Psoas muscle (tissue), 8 donors: ENCODE measurements around the gene CD19. TPM values are rescaled to one million over a fixed set of nuclear protein-coding genes. Genes with fewer than 3 reads are reported as not detected.

Source experiments
- ATAC-seq, 4 donors: fragments of 200-7000 bp; cut with Tn5 transposase; one replicate each; pipeline ENCODE4 v1.9.1; 2020; ENCODE audit warnings: moderate library complexity in 3 of 4, mild to moderate bottlenecking in 2 of 4
- DNase-seq, 2 donors: peaks; one replicate each; pipeline ENCODE4 v3.0.0-alpha.2; 2020
- H3K27ac ChIP-seq: fragments of 200-600 bp; one replicate; pipeline ENCODE4 v1.8.0; 2022
- H3K27me3 ChIP-seq, 3 donors: fragments of 200-600 bp in 1 of 3; one replicate each; pipeline versions ENCODE4 v1.6.1 to v1.8.0; 2013 to 2022; ENCODE audit warnings: low read length in 2 of 3, mild to moderate bottlenecking in 2 of 3, moderate library complexity in 1 of 3; ENCODE audit not compliant: insufficient read depth in 3 of 3
- H3K36me3 ChIP-seq, 2 donors: fragments of 200-600 bp in 1 of 2; one replicate each; pipeline versions ENCODE4 v1.6.1 to v1.8.0; 2013 to 2022; ENCODE audit warnings: low read depth in 1 of 2, mild to moderate bottlenecking in 1 of 2, moderate library complexity in 1 of 2; ENCODE audit not compliant: insufficient read depth in 1 of 2
- H3K4me1 ChIP-seq: fragments of 200-600 bp; one replicate; pipeline ENCODE4 v1.8.0; 2022
- H3K4me3 ChIP-seq: fragments of 200-600 bp; one replicate; pipeline ENCODE4 v1.8.0; 2022; ENCODE audit warnings: mild to moderate bottlenecking
- H3K9me3 ChIP-seq: fragments of 200-600 bp; one replicate; pipeline ENCODE4 v1.8.0; 2022
- CTCF ChIP-seq: fragments of 200-600 bp; IDR thresholded peaks from one replicate; pipeline ENCODE4 v1.8.0; 2022; ENCODE audit warnings: antibody characterized with exemption
- WGBS, 3 donors: extraction: QIAGEN DNeasy Blood & Tissue Kit; methylation state at CpG; one replicate each; pipeline versions ENCODE4 v1.1.6 to v1.1.7; 2013; 5-methylcytosine and 5-hydroxymethylcytosine counted together
- intact Hi-C, 2 donors: fragments of 100-400 bp; cut with DNase I; formaldehyde crosslinking; loops; one replicate each; pipeline versions ENCODE4 v1.11.0 to v1.14.2; 2022
- polyA plus RNA-seq, 3 donors: library from polyadenylated mRNA; stranded (reverse); fragments of 200-250 nt; gene quantifications; one replicate each; pipeline ENCODE4 v1.2.3, GENCODE V29; 2013
- total RNA-seq, 4 donors: library from RNA; stranded (reverse); fragmentation: NEBNext Ultra II Directional in 2 of 4; extraction: Animal tissue kit (Norgen Biotek cat#: 25700) in 2 of 4; gene quantifications; one replicate each; pipeline versions ENCODE4 v1.2.1 to v1.2.4, GENCODE V29; 2021 to 2023
- donor health status: healthy with polysubstance abuse.
- donor health status: DM: no; HTN: no; CAD: no; lungs with moderate emphysema.
- donor health status: Bipolar disorder and iron deficiency.
- donor health status: healthy.
- donor health status: DM: yes; HTN: yes; CAD: no.
- donor health status: DM: no; HTN: no; CAD: no.
- donor health status: DM: no; HTN: no; CAD: no.
- donor health status: DM: yes; HTN: yes; CAD: no.

CD19 gene
- total and polyA plus RNA-seq, 7 donors: 0.10 to 0.32 (median 0.15) TPM; not detected in 3

DNA sequence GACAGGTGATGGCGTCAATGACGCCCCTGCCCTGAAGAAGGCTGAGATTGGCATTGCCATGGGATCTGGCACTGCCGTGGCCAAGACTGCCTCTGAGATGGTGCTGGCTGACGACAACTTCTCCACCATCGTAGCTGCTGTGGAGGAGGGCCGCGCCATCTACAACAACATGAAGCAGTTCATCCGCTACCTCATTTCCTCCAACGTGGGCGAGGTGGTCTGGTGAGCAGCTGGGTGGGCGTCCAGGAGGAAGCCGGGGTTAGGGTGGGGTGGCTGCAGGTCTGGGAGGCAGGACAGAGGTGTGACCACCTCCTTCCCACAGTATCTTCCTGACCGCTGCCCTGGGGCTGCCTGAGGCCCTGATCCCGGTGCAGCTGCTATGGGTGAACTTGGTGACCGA is 29.9 kb upstream of the CD19 start:
- ATAC-seq (no peak), DNase-seq (no peak)
- H3K27ac ChIP-seq: no peak overlapping the region
- intact Hi-C loops: no loop called here
- peaks cover 4% of the 10 kb centered on the region for H3K4me1 ChIP-seq
- no peak overlapping the region for H3K4me3 ChIP-seq
- peaks cover 0 to 89% of the 10 kb centered on the region in 2 donors for H3K36me3 ChIP-seq
- 83% methylated on average over 14 to 15 of the region's 15 CpGs for WGBS, 3 donors
- no peak for TF ChIP-seq CTCF
- H3K9me3 ChIP-seq: no peaks in the 10 kb centered on the region
- no peaks in the 10 kb centered on the region for H3K27me3 ChIP-seq

GRCh38 chr16:28902909-28903308 is 28.9 kb upstream of the CD19 start:
- intact Hi-C loops: no loop called here
- no peaks in the 10 kb centered on the region for H3K9me3 ChIP-seq
- H3K27ac ChIP-seq: no peak overlapping the region
- DNase-seq (no peak), ATAC-seq (no peak)
- H3K4me3 ChIP-seq: no peak overlapping the region
- WGBS, 3 donors: 60 to 72% (median 67%) methylated on average over 9 to 11 of the region's 11 CpGs
- peaks cover 4% of the 10 kb centered on the region for H3K4me1 ChIP-seq
- H3K27me3 ChIP-seq: no peaks in the 10 kb centered on the region
- H3K36me3 ChIP-seq: peaks cover 0 to 87% of the 10 kb centered on the region in 2 donors
- TF ChIP-seq CTCF: no peak

GRCh38 chr16:28903344-28904042 is 28.3 kb upstream of the CD19 start:
- no peaks in the 10 kb centered on the region for H3K27me3 ChIP-seq
- no peaks in the 10 kb centered on the region for H3K4me1 ChIP-seq
- DNase-seq: no peak
- H3K27ac ChIP-seq: no peak overlapping the region
- no peak for ATAC-seq
- intact Hi-C loops: no loop called here
- peaks cover 0 to 85% of the 10 kb centered on the region in 2 donors for H3K36me3 ChIP-seq
- no peak for TF ChIP-seq CTCF
- no peak overlapping the region for H3K4me3 ChIP-seq
- WGBS, 3 donors: 78 to 83% (median 78%) methylated on average over 29 of the region's 29 CpGs
- H3K9me3 ChIP-seq: no peaks in the 10 kb centered on the region

DNA sequence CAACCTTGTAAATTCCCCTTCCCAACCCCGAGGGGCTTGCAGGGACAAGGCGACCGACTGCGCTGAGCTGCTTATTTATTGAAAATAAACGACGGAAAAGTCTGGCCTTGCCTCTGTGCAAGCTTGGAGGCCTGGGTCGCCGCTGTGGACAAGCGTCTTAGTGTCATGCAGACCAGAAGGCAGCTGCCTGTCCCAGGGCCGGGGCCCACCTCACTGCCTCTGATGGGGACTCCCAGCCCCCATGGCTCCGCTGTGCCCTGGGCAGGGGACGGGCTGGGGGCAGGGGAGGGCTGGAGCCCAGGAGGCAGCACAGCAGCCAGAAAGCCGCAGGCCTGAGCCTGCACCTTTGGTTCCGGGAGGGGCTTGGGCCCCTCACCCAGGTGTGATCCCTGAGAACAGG is 27.4 kb upstream of the CD19 start:
- no peaks in the 10 kb centered on the region for H3K9me3 ChIP-seq
- H3K4me3 ChIP-seq: no peak overlapping the region
- H3K36me3 ChIP-seq: peaks cover 0 to 80% of the 10 kb centered on the region in 2 donors
- H3K27me3 ChIP-seq: no peaks in the 10 kb centered on the region
- ATAC-seq (no peak), DNase-seq (no peak)
- H3K27ac ChIP-seq: no peak overlapping the region
- H3K4me1 ChIP-seq: no peaks in the 10 kb centered on the region
- WGBS, 3 donors: 80 to 84% (median 82%) methylated on average over 14 of the region's 14 CpGs
- intact Hi-C loops: no loop called here
- TF ChIP-seq CTCF: no peak

- no peak for TF ChIP-seq CTCF
- intact Hi-C loops: no loop called here
- ATAC-seq: peak in 1 of 4 donors; percentile 0
- no peak overlapping the region for H3K27ac ChIP-seq
- no peaks in the 10 kb centered on the region for H3K4me1 ChIP-seq
- H3K9me3 ChIP-seq: no peaks in the 10 kb centered on the region
- H3K27me3 ChIP-seq: no peaks in the 10 kb centered on the region
- H3K4me3 ChIP-seq: no peak overlapping the region
- peaks cover 0 to 76% of the 10 kb centered on the region in 2 donors for H3K36me3 ChIP-seq
- WGBS, 3 donors: 76 to 92% (median 76%) methylated on average over 16 of the region's 16 CpGs
- no peak for DNase-seq
These were observed 26.9 kb upstream of the CD19 start for GRCh38 chr16:28904828-28905227.
